Breast epithelium (tissue), 3 donors: Measurements from ENCODE around the gene ZNF678.

Source experiments
- CTCF ChIP-seq, 3 donors: fragments of 450-650 bp; IDR thresholded peaks; one replicate each; pipeline ENCODE4 v1.5.1; 2016 to 2017; ENCODE audit warnings: antibody characterized with exemption in 3 of 3, mild to moderate bottlenecking in 3 of 3, moderate library complexity in 3 of 3
- POLR2A ChIP-seq: fragments of 450-650 bp; IDR thresholded peaks from one replicate; pipeline ENCODE4 v1.6.1; 2016; ENCODE audit warnings: antibody characterized with exemption, mild to moderate bottlenecking, moderate library complexity

- TF ChIP-seq CTCF (IDR thresholded peaks at IDR 0.05) (no peak), POLR2A (no peak)
Measured at GRCh38 chr1:227622739-227623475, 59.6 kb downstream of the ZNF678 start.
